GM23248 (cell line): ENCODE data around the gene AFF3. TPM values are rescaled to one million over a fixed set of nuclear protein-coding genes. Genes with fewer than 3 reads are reported as not detected.
"Not testable (repeated sequence)": the region's sequence is repeated elsewhere in the genome, so short reads cannot be mapped to it uniquely, and the experiment has no call there.

ENCODE experiments used
- DNase-seq: peaks from one replicate; pipeline ENCODE4 v3.0.0-alpha.2; 2015
- H2AFZ ChIP-seq: fragments of 200-600 bp; sonication (generic); 2 replicates; pipeline ENCODE4 v1.6.1; 2016; ENCODE audit warnings: antibody characterized with exemption
- H3F3A ChIP-seq: fragments of 200-600 bp; sonication (generic); 2 replicates; pipeline ENCODE4 v1.6.1; 2016; ENCODE audit warnings: mild to moderate bottlenecking, antibody characterized with exemption, mixed run types; ENCODE audit not compliant: insufficient read depth
- H3K27ac ChIP-seq: fragments of 200-600 bp; sonication (generic); 2 replicates; pipeline ENCODE4 v1.5.1; 2016; ENCODE audit warnings: mild to moderate bottlenecking
- H3K27me3 ChIP-seq: fragments of 200-600 bp; sonication (generic); replicated peaks from 2 replicates; pipeline ENCODE4 v1.6.1; 2016; ENCODE audit warnings: mild to moderate bottlenecking; ENCODE audit not compliant: insufficient read depth
- H3K36me3 ChIP-seq: fragments of 200-600 bp; sonication (generic); 2 replicates; pipeline ENCODE4 v1.6.1; 2016; ENCODE audit warnings: low read depth, mild to moderate bottlenecking
- H3K4me1 ChIP-seq: fragments of 200-600 bp; sonication (generic); 2 replicates; pipeline ENCODE4 v1.6.1; 2016; ENCODE audit warnings: mild to moderate bottlenecking; ENCODE audit not compliant: insufficient read depth
- H3K4me2 ChIP-seq: fragments of 200-600 bp; sonication (generic); one replicate; pipeline ENCODE4 v1.6.1; 2016; ENCODE audit warnings: mild to moderate bottlenecking; ENCODE audit not compliant: unreplicated experiment
- H3K4me3 ChIP-seq: fragments of 200-600 bp; sonication (generic); 2 replicates; pipeline ENCODE4 v1.5.1; 2016; ENCODE audit warnings: mild to moderate bottlenecking
- H3K79me2 ChIP-seq: fragments of 200-600 bp; sonication (generic); 2 replicates; pipeline ENCODE4 v1.6.1; 2016; ENCODE audit warnings: mild to moderate bottlenecking; ENCODE audit not compliant: insufficient read depth
- H3K9ac ChIP-seq: fragments of 200-600 bp; sonication (generic); 2 replicates; pipeline ENCODE4 v1.6.1; 2016; ENCODE audit warnings: mild to moderate bottlenecking
- H3K9me2 ChIP-seq: fragments of 200-600 bp; sonication (generic); 2 replicates; pipeline ENCODE4 v1.6.1; 2016; ENCODE audit warnings: mixed run types, mild to moderate bottlenecking, moderate library complexity; ENCODE audit not compliant: insufficient read depth
- H3K9me3 ChIP-seq: fragments of 200-600 bp; sonication (generic); one replicate; pipeline ENCODE4 v1.6.1; 2017; ENCODE audit warnings: low read depth
- H4K20me1 ChIP-seq: fragments of 200-600 bp; sonication (generic); 2 replicates; pipeline ENCODE4 v1.6.0; 2016; ENCODE audit not compliant: insufficient read depth
- EZH2 ChIP-seq: fragments of 200-600 bp; sonication (generic); IDR thresholded peaks from 2 replicates; pipeline ENCODE4 v1.6.1; 2018; ENCODE audit warnings: antibody characterized with exemption, mild to moderate bottlenecking; ENCODE audit not compliant: insufficient read depth, poor library complexity, severe bottlenecking
- EZH2phosphoT487 ChIP-seq: fragments of 200-600 bp; sonication (generic); IDR thresholded peaks from 2 replicates; pipeline ENCODE4 v1.6.1; 2018; ENCODE audit warnings: antibody characterized with exemption, moderate library complexity, mild to moderate bottlenecking, low read depth; ENCODE audit not compliant: insufficient read depth
- WGBS, 2 experiments: methylation state at CpG; one replicate each; pipeline ENCODE4 v1.1.6; 2015 to 2017; ENCODE audit warnings: low lambda C conversion rate in 2 of 2, low coverage in 1 of 2; ENCODE audit errors: missing lambda C conversion rate in 2 of 2; 5-methylcytosine and 5-hydroxymethylcytosine counted together
- in situ Hi-C: fragments of 300-500 bp; cut with MboI; formaldehyde crosslinking; loops from 2 replicates; pipeline ENCODE4 v1.15.0; 2020
- polyA plus RNA-seq: library from polyadenylated mRNA; unstranded; fragments of >200 nt; fragmentation: Nextera tagmentation; extraction: Ambion mirVana; gene quantifications from 2 replicates; pipeline ENCODE4 v1.2.1, GENCODE V29; 2016
- total RNA-seq: library from RNA; depleted of rRNA; stranded (reverse); fragments of >200 nt; shearing (Covaris generic); gene quantifications from 2 replicates; pipeline ENCODE4 v1.2.3, GENCODE V29; 2014

AFF3 gene
- total and polyA plus RNA-seq, 2 experiments from 2014 or later = 0.56 to 0.86 TPM

GRCh38 chr2:99670768-99671734 lies 471.3 kb downstream of the AFF3 start:
- Histone ChIP-seq H3K27ac (no peak overlapping the region), H3K4me2 (no peak overlapping the region), H3K36me3 (no peaks in the 10 kb centered on the region), H3K4me1 (no peaks in the 10 kb centered on the region), H3K9ac (no peak overlapping the region), H3K27me3 (no peaks in the 10 kb centered on the region), H3F3A (no peaks in the 10 kb centered on the region), H2AFZ (no peak overlapping the region), H4K20me1 (no peaks in the 10 kb centered on the region), H3K79me2 (no peaks in the 10 kb centered on the region), H3K9me2 (no peaks in the 10 kb centered on the region), H3K4me3 (no peak overlapping the region), H3K9me3 (no peaks in the 10 kb centered on the region)
- TF ChIP-seq EZH2 (no peak), EZH2phosphoT487 (no peak)
- DNase-seq = no peak
- in situ Hi-C loops = no loop called here
- 40 to 48% methylated on average over 4 of the region's 4 CpGs for WGBS, 2 experiments

- H3K4me1 ChIP-seq = peaks cover 18% of the 10 kb centered on the region
- no peaks in the 10 kb centered on the region for H3K27me3 ChIP-seq
- DNase-seq = no peak
- in situ Hi-C loops = no loop called here
- H3K27ac ChIP-seq = no peak overlapping the region
- H3K9me3 ChIP-seq = no peaks in the 10 kb centered on the region
- H3K4me3 ChIP-seq = no peak overlapping the region
- H3K4me2 ChIP-seq = no peak overlapping the region
- no peak overlapping the region for H3K9ac ChIP-seq
- H3K9me2 ChIP-seq = 0 out of 2 replicates have a peak, but pooled peaks cover 5% of the 10 kb centered on the region
- no peaks in the 10 kb centered on the region for H4K20me1 ChIP-seq
- TF ChIP-seq EZH2 = no peak
- no peak for TF ChIP-seq EZH2phosphoT487
- H3K79me2 ChIP-seq = no peaks in the 10 kb centered on the region
- H3K36me3 ChIP-seq = no peaks in the 10 kb centered on the region
- WGBS, 2 experiments = 86 to 97% methylated on average over 1 of the region's 1 CpG
- H2AFZ ChIP-seq = no peak overlapping the region
- peaks cover 28% of the 10 kb centered on the region for H3F3A ChIP-seq
Observed at GRCh38 chr2:99666256-99666655, 476.1 kb downstream of the AFF3 start.

GRCh38 chr2:99663641-99664040 lies 478.7 kb downstream of the AFF3 start:
- peak overlapping the region; percentile 55; the same call in 1 of the 2 replicates for H3K9ac ChIP-seq
- no peaks in the 10 kb centered on the region for H3K9me3 ChIP-seq
- no peaks in the 10 kb centered on the region for H3K79me2 ChIP-seq
- H3K27ac ChIP-seq = peak overlapping the region; percentile 90
- no peak for DNase-seq
- H3K4me3 ChIP-seq = peak overlapping the region; percentile 35
- H3K27me3 ChIP-seq = no peaks in the 10 kb centered on the region
- no peaks in the 10 kb centered on the region for H4K20me1 ChIP-seq
- peaks cover 28% of the 10 kb centered on the region for H3F3A ChIP-seq
- in situ Hi-C loops = no loop called here
- peak overlapping the region; percentile 76 for H3K4me2 ChIP-seq
- WGBS, 2 experiments = 32 to 36% methylated on average over 2 of the region's 2 CpGs
- no peak for TF ChIP-seq EZH2
- no peak for TF ChIP-seq EZH2phosphoT487
- H3K4me1 ChIP-seq = peaks cover 18% of the 10 kb centered on the region
- no peaks in the 10 kb centered on the region for H3K36me3 ChIP-seq
- 0 out of 2 replicates have a peak, but pooled peaks cover 5% of the 10 kb centered on the region for H3K9me2 ChIP-seq
- H2AFZ ChIP-seq = no peak overlapping the region

- peak overlapping the region; percentile 76 for H3K4me2 ChIP-seq
- H2AFZ ChIP-seq = no peak overlapping the region
- peaks cover 18% of the 10 kb centered on the region for H3K4me1 ChIP-seq
- 0% methylated on average over 2 of the region's 2 CpGs for WGBS, 2 experiments
- H4K20me1 ChIP-seq = no peaks in the 10 kb centered on the region
- H3F3A ChIP-seq = peaks cover 28% of the 10 kb centered on the region
- peak overlapping the region; percentile 35 for H3K4me3 ChIP-seq
- peak; percentile 94 for DNase-seq
- TF ChIP-seq EZH2phosphoT487 = peak; percentile 98
- no peak for TF ChIP-seq EZH2
- no peaks in the 10 kb centered on the region for H3K79me2 ChIP-seq
- peak overlapping the region; percentile 55 for H3K9ac ChIP-seq
- H3K36me3 ChIP-seq = no peaks in the 10 kb centered on the region
- peak overlapping the region; percentile 90 for H3K27ac ChIP-seq
- H3K27me3 ChIP-seq = no peaks in the 10 kb centered on the region
- in situ Hi-C loops = no loop called here
- 0 out of 2 replicates have a peak, but pooled peaks cover 5% of the 10 kb centered on the region for H3K9me2 ChIP-seq
- H3K9me3 ChIP-seq = no peaks in the 10 kb centered on the region
Observed at GRCh38 chr2:99662761-99663341, 479.5 kb downstream of the AFF3 start.

GRCh38 chr2:99661761-99662160 lies 480.6 kb downstream of the AFF3 start:
- H3K4me2 ChIP-seq = peak overlapping the region; percentile 38

More at GRCh38 chr2:99661761-99662160, 480.6 kb downstream of the AFF3 start:
- H3K4me1 ChIP-seq = peaks cover 18% of the 10 kb centered on the region
- H3K36me3 ChIP-seq, H3K79me2 ChIP-seq, H2AFZ ChIP-seq, H3K9me3 ChIP-seq, H3K9ac ChIP-seq, H3K9me2 ChIP-seq, H3K4me3 ChIP-seq, H3K27ac ChIP-seq, H3K27me3 ChIP-seq, in situ Hi-C loops, H4K20me1 ChIP-seq, DNase-seq: not testable (repeated sequence)
- 90 to 92% methylated on average over 9 of the region's 9 CpGs for WGBS, 2 experiments
- H3F3A ChIP-seq = peaks cover 28% of the 10 kb centered on the region
